T-helper 1 cell treated with Interleukin-12 subunit alpha and Interleukin-12 subunit beta and Interleukin-4 antibody, amounts not matched to agents 30 μg/mL and 1 μg/mL, for 36 hours (primary cell): ENCODE measurements around the gene MRPS25.
"Not testable (repeated sequence)": the region's sequence is repeated elsewhere in the genome, so short reads cannot be mapped to it uniquely, and the experiment has no call there.

Experiments
- H3K27ac Mint-ChIP-seq: one replicate; pipeline ENCODE4 v1.8.0; 2021; ENCODE audit warnings: mild to moderate bottlenecking, mixed read lengths
- H3K27me3 Mint-ChIP-seq: one replicate; pipeline ENCODE4 v1.8.0; 2021; ENCODE audit warnings: low read depth, mixed read lengths
- H3K36me3 Mint-ChIP-seq: one replicate; pipeline ENCODE4 v1.8.0; 2021; ENCODE audit warnings: low read depth, mixed read lengths
- H3K4me1 Mint-ChIP-seq: one replicate; pipeline ENCODE4 v1.8.0; 2021; ENCODE audit warnings: low read depth, mixed read lengths
- H3K4me3 Mint-ChIP-seq: one replicate; pipeline ENCODE4 v1.8.0; 2021; ENCODE audit warnings: mild to moderate bottlenecking, moderate library complexity, mixed read lengths
- H3K9me3 Mint-ChIP-seq: one replicate; pipeline ENCODE4 v1.8.0; 2021; ENCODE audit warnings: mixed read lengths

The MRPS25 gene

GRCh38 chr3:15009167-15009566 is 55.9 kb downstream of the MRPS25 start:
- Mint-ChIP-seq H3K4me1 (peaks cover 7% of the 10 kb centered on the region), H3K27ac (no peak overlapping the region), H3K4me3 (no peak overlapping the region), H3K9me3 (no peaks in the 10 kb centered on the region), H3K27me3 (no peaks in the 10 kb centered on the region), H3K36me3 (peaks cover 17% of the 10 kb centered on the region)

DNA sequence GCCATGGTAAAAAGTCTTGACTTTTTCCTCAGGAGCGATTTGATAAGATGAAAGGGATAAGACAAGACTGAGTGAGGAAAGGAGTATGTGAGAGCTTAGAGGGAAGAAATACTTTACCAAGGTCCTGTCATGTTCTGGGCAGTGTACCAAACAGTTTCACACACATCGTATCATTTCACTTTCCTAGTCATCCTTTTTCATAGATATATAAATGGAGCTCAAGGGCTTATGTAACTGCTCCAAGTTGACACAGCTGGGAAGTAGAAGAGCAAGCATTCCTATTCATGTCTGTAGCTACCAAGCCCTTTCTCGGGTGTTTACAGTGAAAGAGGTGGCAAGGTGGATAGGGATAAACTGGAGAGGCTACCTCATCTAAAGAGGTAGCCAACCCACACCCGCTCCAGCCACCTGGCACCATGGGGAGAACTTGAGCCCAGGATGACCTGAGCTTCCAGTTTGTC is 57.4 kb downstream of the MRPS25 start:
- Mint-ChIP-seq H3K27ac (no peak overlapping the region), H3K36me3 (peaks cover 13% of the 10 kb centered on the region), H3K4me3 (no peak overlapping the region), H3K27me3 (no peaks in the 10 kb centered on the region), H3K4me1 (peaks cover 8% of the 10 kb centered on the region), H3K9me3 (no peaks in the 10 kb centered on the region)

GRCh38 chr3:14999182-14999581 is 65.9 kb downstream of the MRPS25 start:
- not testable (repeated sequence) for H3K9me3 Mint-ChIP-seq, H3K27me3 Mint-ChIP-seq, H3K4me3 Mint-ChIP-seq, H3K27ac Mint-ChIP-seq, H3K4me1 Mint-ChIP-seq
- H3K36me3 Mint-ChIP-seq = peaks cover 18% of the 10 kb centered on the region
